GM23338 (cell line): ENCODE data around the gene RNASE7.
"Not testable (repeated sequence)": the region's sequence is repeated elsewhere in the genome, so short reads cannot be mapped to it uniquely, and the experiment has no call there.

ENCODE experiments used
- CREB1 ChIP-seq: fragments of 250-450 bp; sonication (Bioruptor Pico); IDR thresholded peaks from 2 replicates; pipeline ENCODE4 v1.5.0; 2020; ENCODE audit warnings: low read depth, mild to moderate bottlenecking, moderate library complexity
- CTCF ChIP-seq, 2 experiments: fragments of 200-600 bp in 1 of 2; sonication (generic) in 1 of 2; conservative IDR thresholded peaks; 2 replicates each; pipeline versions ENCODE4 v1.5.1 to v1.6.1; 2016 to 2017; ENCODE audit warnings: antibody characterized with exemption in 2 of 2, low read depth in 2 of 2, mild to moderate bottlenecking in 2 of 2, moderate library complexity in 1 of 2
- ETS1 ChIP-seq: IDR thresholded peaks from 2 replicates; pipeline ENCODE4 v1.6.1; 2016; ENCODE audit warnings: antibody characterized with exemption
- EZH2 ChIP-seq: fragments of 200-600 bp; sonication (generic); IDR thresholded peaks from one replicate; pipeline ENCODE4 v1.8.0; 2017; ENCODE audit warnings: antibody characterized with exemption, mild to moderate bottlenecking, low read depth; ENCODE audit not compliant: unreplicated experiment
- EZH2phosphoT487 ChIP-seq: fragments of 200-600 bp; sonication (generic); IDR thresholded peaks from one replicate; pipeline ENCODE4 v1.8.1; 2018; ENCODE audit warnings: antibody characterized with exemption; ENCODE audit not compliant: unreplicated experiment
- JUNB ChIP-seq: IDR thresholded peaks from one replicate; pipeline ENCODE4 v1.6.1; 2016; ENCODE audit warnings: antibody characterized with exemption; ENCODE audit not compliant: unreplicated experiment
- NANOG ChIP-seq: IDR thresholded peaks from 2 replicates; pipeline ENCODE4 v1.6.1; 2016; ENCODE audit warnings: antibody characterized with exemption, borderline replicate concordance
- POLR2AphosphoS5 ChIP-seq: IDR thresholded peaks from 2 replicates; pipeline ENCODE4 v1.6.1; 2016; ENCODE audit warnings: antibody characterized with exemption, low read depth
- REST ChIP-seq: IDR thresholded peaks from one replicate; pipeline ENCODE4 v1.6.1; 2018; ENCODE audit warnings: antibody characterized with exemption; ENCODE audit not compliant: unreplicated experiment
- STAT1 ChIP-seq: IDR thresholded peaks from one replicate; pipeline ENCODE4 v1.6.1; 2016; ENCODE audit warnings: antibody characterized with exemption; ENCODE audit not compliant: unreplicated experiment
- ZNF331 ChIP-seq: fragments of 250-450 bp; sonication (Bioruptor Pico); IDR thresholded peaks from 2 replicates; pipeline ENCODE4 v1.5.0; 2020; ENCODE audit warnings: low read depth, mild to moderate bottlenecking, moderate library complexity
- ZNF462 ChIP-seq: fragments of 250-450 bp; sonication (Bioruptor Pico); IDR thresholded peaks from 2 replicates; pipeline ENCODE4 v1.5.0; 2020; ENCODE audit warnings: mild to moderate bottlenecking, moderate library complexity

GRCh38 chr14:21040941-21041340, 1.2 kb upstream of the RNASE7 start:
- TF ChIP-seq CTCF (conservative IDR thresholded peaks at IDR 0.05; ENCODE audit: low read depth in 2 of 2); ZNF462 (CRISPR knock-in tag); POLR2AphosphoS5; EZH2; CREB1 (CRISPR knock-in tag); ETS1; EZH2phosphoT487; JUNB; REST; NANOG; STAT1; ZNF331: not testable (repeated sequence)
